H4 (cell line): ENCODE data around the gene MEP1A. TPM values are rescaled to one million over a fixed set of nuclear protein-coding genes. Genes with fewer than 3 reads are reported as not detected.

Experiments used
- total RNA-seq: library from RNA; depleted of rRNA; stranded (reverse); fragments of >200 nt; shearing (Covaris generic); gene quantifications from 2 replicates; pipeline ENCODE4 v1.2.3, GENCODE V29; 2014; rRNA removed

Gene MEP1A
- total RNA-seq, 1 experiment from 2014 or later = 0.08 TPM

Other genes starting within 250 kb of the MEP1A start
- gene CYP39A1, start 140.6 kb upstream of the MEP1A start, total RNA-seq = 6.6 and 23.3 TPM in 2 replicates
- gene SLC25A27, start 140.4 kb upstream of the MEP1A start, total RNA-seq = 1.4 TPM in 1 of 2 replicates, not detected in the other
- 0.70 TPM in 1 of 2 replicates, not detected in the other for gene TDRD6, start 105.5 kb upstream of the MEP1A start, total RNA-seq
- not detected in 2 replicates for gene PLA2G7, start 58.0 kb upstream of the MEP1A start, total RNA-seq
- not detected in 2 replicates for gene ANKRD66, start 46.5 kb upstream of the MEP1A start, total RNA-seq
- gene ADGRF5, start 128.5 kb downstream of the MEP1A start, total RNA-seq = not detected in 2 replicates
- gene ADGRF1, start 248.9 kb downstream of the MEP1A start, total RNA-seq = 0.17 TPM in 1 of 2 replicates, not detected in the other